Fibroblast of lung (primary cell): ENCODE results near the gene PDE4B. TPM values are rescaled to one million over a fixed set of nuclear protein-coding genes. Genes with fewer than 3 reads are reported as not detected.

Experiments used
- DNase-seq, 2 donors: peaks; one replicate each; pipeline versions ENCODE4 v3.0.0 to v3.0.0-alpha.2; 2010; ENCODE audit warnings: low read depth in 2 of 2
- H2AFZ ChIP-seq: 2 replicates; pipeline ENCODE4 v1.5.1; 2012; ENCODE audit warnings: low read length, control low read depth, inconsistent platforms
- H3K27ac ChIP-seq: 2 replicates; pipeline ENCODE4 v1.5.1; 2011; ENCODE audit warnings: low read length, control low read depth; ENCODE audit not compliant: insufficient read depth
- H3K27me3 ChIP-seq: 2 replicates; pipeline ENCODE4 v1.5.1; 2011; ENCODE audit warnings: mild to moderate bottlenecking, low read length; ENCODE audit not compliant: control insufficient read depth, insufficient read depth
- H3K36me3 ChIP-seq: 2 replicates; pipeline ENCODE4 v1.5.1; 2011; ENCODE audit warnings: low read length; ENCODE audit not compliant: control insufficient read depth, insufficient read depth
- H3K4me1 ChIP-seq: 2 replicates; pipeline ENCODE4 v1.5.1; 2011; ENCODE audit warnings: low read length; ENCODE audit not compliant: control insufficient read depth, insufficient read depth; ENCODE audit errors: extremely low read depth
- H3K4me2 ChIP-seq: 2 replicates; pipeline ENCODE4 v1.5.1; 2011; ENCODE audit warnings: low read length, control low read depth; ENCODE audit not compliant: insufficient read depth; ENCODE audit errors: extremely low read depth
- H3K4me3 ChIP-seq, 4 experiments: fragments of 200-600 bp in 1 of 4; sonication (generic) in 1 of 4; replicated peaks in 1 of 4; 2 replicates each; pipeline ENCODE4 v1.5.1; 2011 to 2016; ENCODE audit warnings: low read length in 4 of 4, low read depth in 3 of 4, mild to moderate bottlenecking in 3 of 4, control low read depth in 2 of 4, inconsistent platforms in 1 of 4, mixed read lengths in 1 of 4; ENCODE audit not compliant: insufficient read depth in 1 of 4; ENCODE audit errors: control extremely low read depth in 1 of 4
- H3K79me2 ChIP-seq: 2 replicates; pipeline ENCODE4 v1.5.1; 2012; ENCODE audit warnings: mild to moderate bottlenecking, low read length, inconsistent platforms; ENCODE audit not compliant: control insufficient read depth, insufficient read depth
- H3K9ac ChIP-seq: 2 replicates; pipeline ENCODE4 v1.5.1; 2011; ENCODE audit warnings: mild to moderate bottlenecking, low read length, control low read depth; ENCODE audit not compliant: insufficient read depth
- H3K9me3 ChIP-seq: 2 replicates; pipeline ENCODE4 v1.5.1; 2012; ENCODE audit warnings: low read depth, low read length; ENCODE audit not compliant: control insufficient read depth, insufficient read depth
- H4K20me1 ChIP-seq: 2 replicates; pipeline ENCODE4 v1.5.1; 2011; ENCODE audit warnings: low read length; ENCODE audit not compliant: control insufficient read depth, insufficient read depth; ENCODE audit errors: extremely low read depth
- CTCF ChIP-seq, 2 donors: IDR thresholded peaks in 1 of 2; conservative IDR thresholded peaks in 1 of 2; 1 replicate in 1 of 2; 2 replicates in 1 of 2; pipeline ENCODE4 v1.5.1; 2011 to 2012; ENCODE audit warnings: low read length in 2 of 2, control low read depth in 1 of 2, inconsistent platforms in 1 of 2, low read depth in 1 of 2, mild to moderate bottlenecking in 1 of 2
- EZH2 ChIP-seq: IDR thresholded peaks from 2 replicates; pipeline ENCODE4 v1.5.1; 2012; ENCODE audit warnings: low read length, control low read depth, mild to moderate bottlenecking; ENCODE audit errors: missing control alignments
- polyA plus RNA-seq, 2 donors: library from polyadenylated mRNA; depleted of rRNA in 1 of 2; stranded (reverse) in 1 of 2; unstranded in 1 of 2; fragments of >200 nt; gene quantifications; 2 replicates each; pipeline ENCODE4 v1.2.1, GENCODE V29; 2011 to 2012; ENCODE audit warnings: missing spikeins in 1 of 2
- total RNA-seq: library from RNA; depleted of rRNA; stranded (reverse); fragments of >200 nt; gene quantifications from 2 replicates; pipeline ENCODE4 v1.2.1, GENCODE V29; 2014

Gene PDE4B
- total and polyA plus RNA-seq, 2 donors (not counting 1 experiment from before 2014, with no cell fraction given) = 3.7 to 19.8 TPM

DNA sequence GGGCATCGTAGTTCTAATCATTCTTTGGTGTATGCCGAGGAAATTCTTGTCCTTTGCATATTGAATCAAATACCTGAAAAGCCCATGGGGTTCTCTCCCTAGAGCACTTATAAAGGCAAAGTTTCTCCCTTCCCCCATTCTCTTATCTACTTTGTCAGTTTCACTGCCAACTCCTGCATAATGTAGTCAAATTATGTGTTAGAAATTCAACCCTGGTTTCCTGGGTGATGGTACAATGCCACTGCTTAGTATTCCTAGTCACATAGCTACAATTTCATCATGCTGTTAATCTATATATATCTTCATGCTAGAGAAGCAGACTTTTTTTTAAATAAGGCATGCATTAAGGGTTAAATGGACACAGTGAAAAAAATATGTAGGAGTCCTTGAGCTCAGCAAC is 119.0 kb downstream of the PDE4B start:
- H3K36me3 ChIP-seq = no peaks in the 10 kb centered on the region
- no peak overlapping the region for H3K4me3 ChIP-seq
- no peaks in the 10 kb centered on the region for H3K4me1 ChIP-seq
- H3K27ac ChIP-seq = no peak overlapping the region
- no peak overlapping the region for H2AFZ ChIP-seq
- no peaks in the 10 kb centered on the region for H3K9me3 ChIP-seq
- no peaks in the 10 kb centered on the region for H3K79me2 ChIP-seq
- no peak overlapping the region for H3K9ac ChIP-seq
- no peak for DNase-seq
- TF ChIP-seq CTCF (conservative IDR thresholded peaks at IDR 0.05 in 1 of 2, IDR thresholded peaks at IDR 0.05 in 1 of 2; ENCODE audit: low read depth in 1 of 2, low read length in 2 of 2) (no peak), EZH2 (no peak)
- H4K20me1 ChIP-seq = no peaks in the 10 kb centered on the region
- H3K27me3 ChIP-seq = no peaks in the 10 kb centered on the region
- H3K4me2 ChIP-seq = no peak overlapping the region

DNA sequence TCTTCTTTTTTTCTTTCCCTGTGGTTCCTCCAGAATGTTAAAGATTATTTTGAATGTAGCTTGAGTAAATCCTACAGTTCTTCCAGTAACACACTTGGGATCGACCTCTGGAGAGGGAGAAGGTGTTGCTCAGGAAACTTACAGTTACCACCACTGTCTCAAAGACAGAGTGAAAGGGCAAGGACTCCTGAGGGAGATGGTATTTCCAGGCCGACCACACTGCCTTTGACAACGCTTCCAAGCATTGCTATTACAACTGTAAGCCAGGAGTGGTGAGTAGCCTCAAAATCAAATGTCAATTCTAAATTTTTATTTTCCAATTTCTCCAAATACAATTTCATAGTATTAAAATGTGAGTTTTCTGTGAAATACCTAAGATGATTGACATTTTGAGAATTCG is 125.9 kb downstream of the PDE4B start:
- Histone ChIP-seq H3K4me2 (no peak overlapping the region), H3K27me3 (no peaks in the 10 kb centered on the region), H3K4me3 (no peak overlapping the region), H3K79me2 (no peaks in the 10 kb centered on the region), H4K20me1 (no peaks in the 10 kb centered on the region), H3K9me3 (no peaks in the 10 kb centered on the region), H3K9ac (no peak overlapping the region), H3K27ac (no peak overlapping the region), H2AFZ (no peak overlapping the region), H3K36me3 (no peaks in the 10 kb centered on the region), H3K4me1 (no peaks in the 10 kb centered on the region)
- no peak for TF ChIP-seq EZH2
- no peak for TF ChIP-seq CTCF (conservative IDR thresholded peaks at IDR 0.05 in 1 of 2, IDR thresholded peaks at IDR 0.05 in 1 of 2; ENCODE audit: low read depth in 1 of 2, low read length in 2 of 2)
- DNase-seq = no peak

GRCh38 chr1:65921446-65921845 is 128.8 kb downstream of the PDE4B start:
- Histone ChIP-seq H2AFZ (no peak overlapping the region), H3K36me3 (no peaks in the 10 kb centered on the region), H3K4me3 (no peak overlapping the region), H4K20me1 (no peaks in the 10 kb centered on the region), H3K27ac (no peak overlapping the region), H3K9me3 (no peaks in the 10 kb centered on the region), H3K4me1 (no peaks in the 10 kb centered on the region), H3K27me3 (no peaks in the 10 kb centered on the region), H3K4me2 (no peak overlapping the region), H3K79me2 (no peaks in the 10 kb centered on the region), H3K9ac (no peak overlapping the region)
- TF ChIP-seq EZH2 (no peak), CTCF (conservative IDR thresholded peaks at IDR 0.05 in 1 of 2, IDR thresholded peaks at IDR 0.05 in 1 of 2; ENCODE audit: low read depth in 1 of 2, low read length in 2 of 2) (no peak)
- no peak for DNase-seq
